K562 (cell line): Measurements from ENCODE around the gene MYO3A. TPM values are rescaled to one million over a fixed set of nuclear protein-coding genes. Genes with fewer than 3 reads are reported as not detected.

Experiments
- ATAC-seq: fragments of 200-7000 bp; cut with Tn5 transposase; 3 replicates; pipeline ENCODE4 v1.9.1; 2020; ENCODE audit warnings: moderate library complexity
- BruUV-seq: library from RNA; stranded (reverse); fragments of 400-500 nt; replicated peaks from 2 replicates; lab custom pipeline; 2021; lab: Mats Ljungman, UMichigan
- CTCF ChIA-PET: fragments of 300-600 bp; formaldehyde crosslinking; extraction: SDS; loops from one replicate; lab custom pipeline; 2021; ENCODE audit warnings: low intra/inter-chr PET ratio; lab: Yijun Ruan, JAX
- POLR2A ChIA-PET: fragments of 300-600, 350-650 bp; sonication (Branson Sonifier 250); formaldehyde crosslinking; extraction: SDS; loops from one replicate; lab custom pipeline; 2021; ENCODE audit warnings: antibody characterized with exemption, inconsistent platforms; lab: Yijun Ruan, JAX
- DNase-seq, 4 experiments: peaks; one replicate each; pipeline versions ENCODE4 v3.0.0 to v3.0.0-alpha.2; 2011 to 2018; ENCODE audit warnings: low spot score in 3 of 4, mixed read lengths in 3 of 4; ENCODE audit errors: extremely low read depth in 1 of 4
- FAIRE-seq: peaks from 2 replicates; lab custom pipeline; 2011; peaks lifted over from hg19 to GRCh38; lab: Jason Lieb, UNC
- H2AFZ ChIP-seq: 2 replicates; pipeline ENCODE4 v1.6.0; 2011; ENCODE audit warnings: low read depth, low read length, control low read depth, inconsistent platforms
- H3K27ac ChIP-seq: fragments of 200-600 bp; 3 replicates; pipeline ENCODE4 v1.8.0; 2011; ENCODE audit warnings: low read depth, mild to moderate bottlenecking, control low read depth, inconsistent platforms, low read length, moderate library complexity, mixed read lengths; ENCODE audit errors: extremely low read depth
- H3K27me3 ChIP-seq, 2 experiments: fragments of 300-600 bp in 1 of 2; 2 replicates in 1 of 2; 3 replicates in 1 of 2; pipeline versions ENCODE4 v1.6.0 to v1.8.0; 2011; ENCODE audit warnings: inconsistent platforms in 2 of 2, low read length in 2 of 2, mild to moderate bottlenecking in 1 of 2, mixed read lengths in 1 of 2, moderate library complexity in 1 of 2; ENCODE audit not compliant: control insufficient read depth in 2 of 2, insufficient read depth in 2 of 2
- H3K36me3 ChIP-seq: fragments of 300-600 bp; 3 replicates; pipeline ENCODE4 v1.8.0; 2011; ENCODE audit warnings: mild to moderate bottlenecking, low read length, inconsistent platforms; ENCODE audit not compliant: control insufficient read depth, insufficient read depth
- H3K4me1 ChIP-seq, 2 experiments: fragments of 200-600 bp in 1 of 2; replicated peaks in 1 of 2; 2 replicates in 1 of 2; 3 replicates in 1 of 2; pipeline versions ENCODE4 v1.5.1 to v1.8.0; 2011; ENCODE audit warnings: inconsistent platforms in 2 of 2, low read length in 2 of 2, mild to moderate bottlenecking in 1 of 2, mixed read lengths in 1 of 2, moderate library complexity in 1 of 2; ENCODE audit not compliant: control insufficient read depth in 2 of 2, insufficient read depth in 2 of 2
- H3K4me2 ChIP-seq: 2 replicates; pipeline ENCODE4 v1.6.1; 2011; ENCODE audit warnings: low read length, control low read depth, inconsistent platforms, mixed read lengths; ENCODE audit not compliant: insufficient read depth
- H3K4me3 ChIP-seq: fragments of 200-600 bp; sonication (generic), shearing (Covaris generic); 2 replicates; pipeline ENCODE4 v1.5.1; 2016; ENCODE audit warnings: control low read depth, inconsistent platforms
- H3K79me2 ChIP-seq: fragments of 200-600 bp; 3 replicates; pipeline ENCODE4 v1.8.0; 2011; ENCODE audit warnings: low read length, inconsistent platforms; ENCODE audit not compliant: control insufficient read depth, insufficient read depth
- H3K9ac ChIP-seq, 2 experiments: 2 replicates each; pipeline versions ENCODE4 v1.6.0 to v1.6.1; 2011; ENCODE audit warnings: low read depth in 2 of 2, low read length in 2 of 2, control low read depth in 1 of 2, inconsistent platforms in 1 of 2, mild to moderate bottlenecking in 1 of 2, mixed read lengths in 1 of 2; ENCODE audit not compliant: insufficient read depth in 1 of 2
- H3K9me1 ChIP-seq: one replicate; pipeline ENCODE4 v1.6.0; 2011; ENCODE audit warnings: inconsistent platforms, mild to moderate bottlenecking, low read length, moderate library complexity; ENCODE audit not compliant: control insufficient read depth, insufficient read depth
- H3K9me3 ChIP-seq: replicated peaks from 2 replicates; pipeline ENCODE4 v1.5.1; 2011; ENCODE audit warnings: low read depth, low read length, inconsistent platforms; ENCODE audit not compliant: control insufficient read depth, insufficient read depth
- H4K20me1 ChIP-seq: replicated peaks from 2 replicates; pipeline ENCODE4 v1.6.1; 2011; ENCODE audit warnings: low read length, inconsistent platforms, mixed read lengths; ENCODE audit not compliant: control insufficient read depth, insufficient read depth
- ARID2 ChIP-seq: fragments of 450-650 bp; IDR thresholded peaks from 2 replicates; pipeline ENCODE4 v1.6.1; 2017; ENCODE audit warnings: antibody characterized with exemption, mild to moderate bottlenecking
- ETV1 ChIP-seq: fragments of 450-650 bp; conservative IDR thresholded peaks from 2 replicates; pipeline ENCODE4 v1.6.1; 2016; ENCODE audit warnings: missing genetic modification characterization, control low read depth, low read depth, missing compliant biosample characterization
- GATAD2B ChIP-seq: fragments of 450-650 bp; IDR thresholded peaks from 2 replicates; pipeline ENCODE4 v1.6.1; 2017; ENCODE audit warnings: mild to moderate bottlenecking, borderline replicate concordance
- MEF2D ChIP-seq: conservative IDR thresholded peaks from 2 replicates; pipeline ENCODE4 v1.6.1; 2016; ENCODE audit warnings: low read depth, missing genetic modification characterization, missing compliant biosample characterization
- PHB ChIP-seq: fragments of 250-450 bp; sonication (Bioruptor Pico); IDR thresholded peaks from 2 replicates; pipeline ENCODE4 v1.5.0; 2021
- TFE3 ChIP-seq: fragments of 450-650 bp; formaldehyde crosslinking; IDR thresholded peaks from 2 replicates; pipeline ENCODE4 v1.4.0; 2020; ENCODE audit warnings: mild to moderate bottlenecking, mixed read lengths
- WGBS: fragments of 100-300 bp; shearing (Covaris generic); methylation state at CpG from one replicate; pipeline ENCODE4 v1.1.6; 2016; ENCODE audit warnings: low coverage, mixed read lengths; ENCODE audit not compliant: insufficient coverage; ENCODE audit errors: missing lambda C conversion rate; 5-methylcytosine and 5-hydroxymethylcytosine counted together
- in situ Hi-C: fragments of 300-500 bp; cut with MboI; formaldehyde crosslinking; loops from 4 replicates; pipeline ENCODE4 v1.15.0; 2018; ENCODE audit warnings: inconsistent platforms, mixed read lengths
- intact Hi-C: fragments of 100-400 bp; cut with micrococcal nuclease; formaldehyde crosslinking; loops from 2 replicates; pipeline ENCODE4 v1.14.2; 2022
- polyA plus RNA-seq, 8 experiments: library from polyadenylated mRNA; depleted of rRNA in 4 of 8; stranded (reverse) in 5 of 8; unstranded in 3 of 8; fragments of >200 nt; fragmentation: Nextera tagmentation in 2 of 8; fragmentation: Illumina TruSeq in 1 of 8; extraction: Ambion mirVana in 2 of 8; extraction: Trizol in 1 of 8; gene quantifications; 2 replicates each; pipeline versions ENCODE4 v1.2.1 to v1.2.3, GENCODE V29; 2011 to 2014; ENCODE audit warnings: inconsistent platforms in 1 of 8, missing spikeins in 1 of 8
- total RNA-seq, 7 experiments: library from RNA; depleted of rRNA in 6 of 7; stranded (reverse); fragments of >200 nt in 6 of 7; fragmentation: Illumina TruSeq in 2 of 7; extraction: Trizol in 2 of 7; gene quantifications; 2 replicates each; pipeline versions ENCODE4 v1.2.1 to v1.2.3, GENCODE V29; 2011 to 2021; ENCODE audit warnings: low replicate concordance in 1 of 7
- TF ChIP-seq, protein P1 (sequence below), 2 experiments: IDR thresholded peaks; 2 replicates each; pipeline ENCODE4 v1.6.1; 2011; ENCODE audit warnings: borderline replicate concordance in 1 of 2, control low read depth in 1 of 2, low read depth in 1 of 2, low read length in 1 of 2, mild to moderate bottlenecking in 1 of 2, mixed read lengths in 1 of 2, moderate library complexity in 1 of 2; ENCODE audit not compliant: insufficient read depth in 1 of 2, insufficient read length in 1 of 2, poor library complexity in 1 of 2, severe bottlenecking in 1 of 2; ENCODE audit errors: extremely low read depth in 1 of 2
- TF ChIP-seq, protein P2 (sequence below): sonication (generic); formaldehyde crosslinking; IDR thresholded peaks from 2 replicates; pipeline ENCODE4 v1.8.1; 2023; ENCODE audit warnings: mild to moderate bottlenecking, missing genetic modification reagents

The MYO3A gene
- total and polyA plus RNA-seq, 9 of the 15 experiments (the other 6 are each of a cell fraction or from before 2014, with no cell fraction given): not detected

GRCh38 chr10:26090026-26090425 is 156.0 kb downstream of the MYO3A start (continued):
- TF ChIP-seq, protein P1, sequence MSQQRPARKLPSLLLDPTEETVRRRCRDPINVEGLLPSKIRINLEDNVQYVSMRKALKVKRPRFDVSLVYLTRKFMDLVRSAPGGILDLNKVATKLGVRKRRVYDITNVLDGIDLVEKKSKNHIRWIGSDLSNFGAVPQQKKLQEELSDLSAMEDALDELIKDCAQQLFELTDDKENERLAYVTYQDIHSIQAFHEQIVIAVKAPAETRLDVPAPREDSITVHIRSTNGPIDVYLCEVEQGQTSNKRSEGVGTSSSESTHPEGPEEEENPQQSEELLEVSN (IDR thresholded peaks at IDR 0.05; ENCODE audit: borderline replicate concordance in 1 of 2, extremely low read depth in 1 of 2, insufficient read depth in 1 of 2, insufficient read length in 1 of 2, low read depth in 1 of 2, low read length in 1 of 2, poor library complexity in 1 of 2, severe bottlenecking in 1 of 2): no peak
- TF ChIP-seq MEF2D (tag): no peak
- TF ChIP-seq, protein P2, sequence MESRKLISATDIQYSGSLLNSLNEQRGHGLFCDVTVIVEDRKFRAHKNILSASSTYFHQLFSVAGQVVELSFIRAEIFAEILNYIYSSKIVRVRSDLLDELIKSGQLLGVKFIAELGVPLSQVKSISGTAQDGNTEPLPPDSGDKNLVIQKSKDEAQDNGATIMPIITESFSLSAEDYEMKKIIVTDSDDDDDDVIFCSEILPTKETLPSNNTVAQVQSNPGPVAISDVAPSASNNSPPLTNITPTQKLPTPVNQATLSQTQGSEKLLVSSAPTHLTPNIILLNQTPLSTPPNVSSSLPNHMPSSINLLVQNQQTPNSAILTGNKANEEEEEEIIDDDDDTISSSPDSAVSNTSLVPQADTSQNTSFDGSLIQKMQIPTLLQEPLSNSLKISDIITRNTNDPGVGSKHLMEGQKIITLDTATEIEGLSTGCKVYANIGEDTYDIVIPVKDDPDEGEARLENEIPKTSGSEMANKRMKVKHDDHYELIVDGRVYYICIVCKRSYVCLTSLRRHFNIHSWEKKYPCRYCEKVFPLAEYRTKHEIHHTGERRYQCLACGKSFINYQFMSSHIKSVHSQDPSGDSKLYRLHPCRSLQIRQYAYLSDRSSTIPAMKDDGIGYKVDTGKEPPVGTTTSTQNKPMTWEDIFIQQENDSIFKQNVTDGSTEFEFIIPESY (CRISPR knock-in tag): no peak
- no peak for TF ChIP-seq GATAD2B

DNA sequence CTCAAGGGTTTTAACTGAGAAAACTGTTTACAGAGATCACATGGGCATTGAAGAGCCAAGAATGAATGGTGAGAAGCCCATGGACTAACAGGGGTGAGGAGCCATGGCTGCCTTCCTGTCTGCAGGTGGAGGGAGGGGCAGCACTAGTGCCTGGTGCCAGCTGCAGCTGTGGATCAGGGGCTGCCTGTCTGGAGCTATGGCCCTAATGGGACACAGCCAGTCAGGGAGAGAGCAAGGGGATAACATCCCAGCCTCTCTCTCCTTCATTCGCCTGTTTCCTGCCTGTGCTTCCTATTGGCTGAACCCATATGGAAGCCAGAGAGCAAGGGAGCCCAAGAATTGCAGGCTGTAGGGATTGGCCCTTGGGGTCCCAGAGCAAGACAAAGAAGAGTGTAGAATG is 156.7 kb downstream of the MYO3A start:
- Histone ChIP-seq H3K4me1 (no peaks in the 10 kb centered on the region), H3K9me3 (no peaks in the 10 kb centered on the region), H3K9me1 (no peaks in the 10 kb centered on the region), H3K9ac (no peak overlapping the region), H3K36me3 (no peaks in the 10 kb centered on the region), H2AFZ (no peak overlapping the region), H4K20me1 (no peaks in the 10 kb centered on the region), H3K27ac (no peak overlapping the region), H3K4me3 (no peak overlapping the region), H3K4me2 (no peak overlapping the region), H3K79me2 (no peaks in the 10 kb centered on the region), H3K27me3 (no peaks in the 10 kb centered on the region)
- TF ChIP-seq TFE3 (no peak), PHB (CRISPR knock-in tag) (no peak), ARID2 (no peak), ETV1 (tag) (no peak)
- in situ Hi-C loops (no loop called here), intact Hi-C loops (no loop called here)
- FAIRE-seq (no peak), ATAC-seq (no peak), DNase-seq (no peak)
- POLR2A ChIA-PET: no interaction called here
- CTCF ChIA-PET: no interaction called here
- WGBS: 0% methylated on average over 1 of the region's 1 CpG
- BruUV-seq: no TSS peak
